GM13977 (cell line): ENCODE data around the gene NELFB.

Source experiments
- DNase-seq: peaks from one replicate; pipeline ENCODE4 v3.0.0; 2012; ENCODE audit warnings: low spot score
- in situ Hi-C: fragments of 300-500 bp; cut with MboI; formaldehyde crosslinking; loops from one replicate; pipeline ENCODE4 v1.12.0; 2022; ENCODE audit warnings: low sequenced_read_pairs, low pct_unique_long_range_greater_than_20kb, mixed read lengths, inconsistent platforms; ENCODE audit not compliant: unreplicated experiment
- TF ChIP-seq, protein P1 (sequence below): IDR thresholded peaks from 2 replicates; pipeline ENCODE4 v1.5.1; 2012; ENCODE audit warnings: mild to moderate bottlenecking, control low read depth; ENCODE audit not compliant: insufficient read depth; ENCODE audit errors: extremely low read depth, missing control alignments

The NELFB gene

DNA sequence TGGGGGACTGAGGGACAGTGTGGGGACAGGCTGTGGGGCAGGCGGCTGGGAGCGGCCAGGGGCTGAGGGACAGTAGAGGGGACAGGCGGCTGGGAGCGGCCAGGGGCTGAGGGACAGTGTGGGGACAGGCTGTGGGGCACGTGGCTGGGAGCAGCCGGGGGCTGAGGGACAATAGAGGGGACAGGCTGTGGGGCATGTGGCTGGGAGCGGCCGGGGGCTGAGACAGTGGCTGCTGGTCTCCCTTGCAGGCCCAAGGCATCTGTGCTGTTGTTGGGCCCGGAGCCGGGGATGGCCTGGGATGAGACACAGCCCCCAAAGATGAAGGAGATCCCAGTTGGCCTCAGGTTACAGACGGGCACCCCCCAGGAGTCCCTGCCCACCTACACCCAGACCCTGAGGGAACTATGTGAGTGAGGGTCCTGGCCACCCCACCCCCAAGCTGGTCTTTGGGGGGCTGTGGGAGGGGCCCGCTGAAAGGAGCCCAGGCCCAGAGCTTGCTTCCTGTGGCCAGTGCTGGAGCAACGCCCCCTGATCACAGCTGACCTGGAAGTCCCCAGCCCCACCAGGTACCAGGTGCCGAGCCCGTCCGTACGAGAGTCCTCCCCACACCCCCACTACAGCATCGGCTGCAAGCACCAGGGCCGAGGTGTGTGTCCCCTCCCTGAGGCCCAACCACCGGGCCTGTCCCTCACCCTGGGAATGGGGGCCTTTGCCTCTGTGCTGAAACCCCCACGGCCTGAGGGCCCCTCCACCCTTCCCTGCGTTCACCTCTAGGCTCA lies 3.4 kb upstream of the NELFB start:
- in situ Hi-C loops = no loop called here
- no peak for DNase-seq
- TF ChIP-seq, protein P1, sequence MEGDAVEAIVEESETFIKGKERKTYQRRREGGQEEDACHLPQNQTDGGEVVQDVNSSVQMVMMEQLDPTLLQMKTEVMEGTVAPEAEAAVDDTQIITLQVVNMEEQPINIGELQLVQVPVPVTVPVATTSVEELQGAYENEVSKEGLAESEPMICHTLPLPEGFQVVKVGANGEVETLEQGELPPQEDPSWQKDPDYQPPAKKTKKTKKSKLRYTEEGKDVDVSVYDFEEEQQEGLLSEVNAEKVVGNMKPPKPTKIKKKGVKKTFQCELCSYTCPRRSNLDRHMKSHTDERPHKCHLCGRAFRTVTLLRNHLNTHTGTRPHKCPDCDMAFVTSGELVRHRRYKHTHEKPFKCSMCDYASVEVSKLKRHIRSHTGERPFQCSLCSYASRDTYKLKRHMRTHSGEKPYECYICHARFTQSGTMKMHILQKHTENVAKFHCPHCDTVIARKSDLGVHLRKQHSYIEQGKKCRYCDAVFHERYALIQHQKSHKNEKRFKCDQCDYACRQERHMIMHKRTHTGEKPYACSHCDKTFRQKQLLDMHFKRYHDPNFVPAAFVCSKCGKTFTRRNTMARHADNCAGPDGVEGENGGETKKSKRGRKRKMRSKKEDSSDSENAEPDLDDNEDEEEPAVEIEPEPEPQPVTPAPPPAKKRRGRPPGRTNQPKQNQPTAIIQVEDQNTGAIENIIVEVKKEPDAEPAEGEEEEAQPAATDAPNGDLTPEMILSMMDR = no peak

DNA sequence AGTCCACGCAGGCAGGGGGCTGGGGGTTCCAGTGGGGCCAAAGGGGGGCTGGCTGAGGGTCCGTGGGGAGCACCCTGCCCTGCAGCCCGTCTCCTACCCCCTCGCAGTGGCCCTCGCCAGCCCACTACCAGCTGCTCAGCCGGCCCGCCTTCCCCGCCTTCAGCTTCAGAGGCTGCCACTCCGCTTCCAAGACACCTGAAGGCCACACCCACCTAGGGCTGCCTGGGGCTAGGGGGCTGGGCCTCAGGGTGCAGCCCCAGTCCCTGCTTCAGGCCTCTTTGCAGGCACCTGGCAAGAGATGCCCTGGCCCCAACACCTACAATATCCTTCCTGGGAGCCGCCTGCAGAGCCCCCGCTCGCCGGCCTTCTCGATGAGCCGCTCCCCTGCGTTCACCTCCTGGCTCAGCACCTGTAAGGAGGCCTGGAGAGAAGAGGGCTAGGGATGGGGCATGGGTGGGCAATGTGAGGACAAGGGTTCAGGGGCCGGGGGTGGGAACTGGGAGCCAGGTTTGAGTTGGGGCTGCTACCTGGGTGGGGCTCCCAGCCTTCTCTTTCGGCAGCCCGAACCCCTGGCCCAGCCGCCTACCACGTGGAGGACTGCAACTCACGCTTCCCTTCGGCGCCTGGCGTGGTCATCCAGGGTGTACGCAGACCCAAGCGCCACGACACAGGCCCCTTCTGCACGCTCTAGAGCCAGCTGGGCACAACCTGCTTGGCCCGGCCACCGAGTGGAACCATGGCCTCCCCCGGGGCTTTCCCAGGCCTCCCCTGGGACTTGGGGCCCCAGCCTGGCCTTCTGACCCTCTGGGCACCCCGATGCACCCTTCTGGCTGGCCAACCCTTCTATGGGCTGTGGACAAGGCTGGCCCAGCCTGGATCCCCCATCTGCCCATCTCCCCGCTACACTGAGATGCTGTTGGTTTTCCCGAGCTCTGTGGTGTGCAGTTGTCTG lies 2.3 kb upstream of the NELFB start:
- DNase-seq = no peak
- in situ Hi-C loops = no loop called here
- TF ChIP-seq, protein P1 = no peak

DNA sequence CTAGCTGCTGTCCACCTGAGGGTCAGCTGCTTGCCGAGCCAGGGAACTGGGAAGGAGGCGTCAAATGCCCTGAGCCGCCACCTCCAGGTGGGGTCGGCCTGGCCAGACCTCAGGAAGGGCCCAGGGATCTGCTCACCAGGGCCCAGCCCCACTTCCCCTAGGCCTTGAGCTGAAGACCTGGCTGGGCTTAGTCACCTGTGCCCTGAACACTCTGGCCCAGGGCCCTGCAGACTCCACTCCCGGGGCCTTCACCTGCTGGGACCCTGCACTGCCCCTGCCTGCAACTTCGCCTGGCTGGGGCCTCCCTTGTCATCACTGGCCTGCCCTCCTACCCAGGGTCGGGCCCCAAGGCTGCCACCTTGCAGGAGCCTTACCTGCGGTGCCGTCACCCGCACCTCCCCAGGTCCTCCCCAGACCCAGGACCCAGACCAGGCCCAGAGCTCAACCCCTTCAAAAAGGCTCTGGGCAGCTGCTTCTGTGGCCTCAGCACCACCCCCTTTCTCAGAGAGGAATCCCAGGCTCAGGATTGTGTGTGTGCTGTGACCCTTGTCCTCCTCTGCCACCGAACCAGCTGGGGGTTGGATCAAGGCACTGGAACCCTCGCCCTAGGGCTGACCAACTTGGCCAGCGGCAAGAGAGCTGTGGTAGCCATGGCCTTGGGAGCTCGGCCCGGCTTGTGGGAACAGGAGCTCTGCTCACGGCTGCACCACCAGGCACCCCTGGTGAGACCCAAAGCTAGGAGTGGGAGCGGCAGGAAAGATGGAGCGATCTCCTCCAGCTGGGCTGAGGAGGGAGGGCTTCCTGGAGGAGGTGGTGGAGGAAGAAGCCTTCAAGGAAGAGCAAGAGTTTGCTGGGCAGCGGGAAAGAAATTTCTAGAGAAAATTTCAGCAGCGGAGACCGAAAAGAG lies 1.2 kb upstream of the NELFB start:
- in situ Hi-C loops = no loop called here
- DNase-seq = no peak
- TF ChIP-seq, protein P1 = no peak

DNA sequence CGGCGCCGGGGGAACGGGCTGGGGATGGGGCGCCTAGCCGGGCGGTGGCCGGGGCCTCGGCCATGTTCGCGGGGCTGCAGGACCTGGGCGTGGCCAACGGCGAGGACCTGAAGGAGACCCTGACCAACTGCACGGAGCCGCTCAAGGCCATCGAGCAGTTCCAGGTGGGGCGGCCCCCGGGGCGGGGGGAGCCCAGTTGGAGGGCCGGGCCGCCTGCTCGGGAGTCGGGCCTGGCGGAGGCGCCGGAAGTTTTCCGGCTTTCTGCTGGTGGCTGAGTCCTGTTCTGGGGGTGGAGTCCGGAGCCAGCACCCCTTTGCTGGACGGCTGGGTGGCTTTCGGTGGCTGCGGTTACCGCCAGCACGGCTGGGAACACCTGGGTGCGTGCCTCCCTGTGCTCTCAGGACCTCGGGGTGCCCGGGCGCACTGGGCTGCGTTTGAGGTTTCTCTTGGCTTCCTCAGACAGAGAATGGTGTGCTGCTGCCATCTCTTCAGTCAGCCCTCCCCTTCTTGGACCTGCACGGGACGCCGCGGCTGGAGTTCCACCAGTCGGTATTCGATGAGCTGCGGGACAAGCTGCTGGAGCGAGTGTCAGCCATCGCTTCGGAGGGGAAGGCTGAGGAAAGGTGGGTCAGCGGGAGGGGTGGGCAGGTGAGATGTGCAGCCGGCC lies 454 bp downstream of the NELFB start:
- TF ChIP-seq, protein P1 = no peak
- peak; percentile 64 for DNase-seq
- in situ Hi-C loops = no loop called here

DNA sequence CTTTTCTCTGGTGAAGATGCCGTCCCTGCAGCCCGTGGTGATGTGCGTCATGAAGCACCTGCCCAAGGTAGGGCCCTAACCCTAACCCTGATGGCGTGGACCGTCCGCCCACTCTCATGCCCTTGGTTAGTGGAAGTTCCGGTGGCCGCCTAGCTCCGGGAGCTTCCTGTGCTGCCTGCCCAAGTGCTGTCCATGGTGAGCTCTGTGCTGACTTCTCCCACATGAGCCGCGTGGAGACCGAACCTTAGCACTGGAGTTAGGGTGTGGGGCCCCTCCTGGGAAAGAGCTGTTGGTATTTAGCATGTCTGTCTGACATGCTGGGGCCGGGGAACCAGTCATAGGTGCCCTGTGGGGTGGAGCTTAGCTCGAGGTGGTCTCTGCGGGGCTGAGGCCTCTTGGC lies 1.2 kb downstream of the NELFB start:
- no peak for DNase-seq
- in situ Hi-C loops = no loop called here

More for the DNA sequence above, 1.2 kb downstream of the NELFB start:
- TF ChIP-seq, protein P1 = no peak
